ENCODE measurements around the gene RAB3C. TPM values are rescaled to one million over a fixed set of nuclear protein-coding genes. Genes with fewer than 3 reads are reported as not detected.

The RAB3C gene
- polyA plus RNA-seq, 10 donors, result 0.12 to 0.56 (median 0.25) TPM

- no peak for DNase-seq
Measured at GRCh38 chr5:58875599-58875998, 292.7 kb downstream of the RAB3C start.

DNA sequence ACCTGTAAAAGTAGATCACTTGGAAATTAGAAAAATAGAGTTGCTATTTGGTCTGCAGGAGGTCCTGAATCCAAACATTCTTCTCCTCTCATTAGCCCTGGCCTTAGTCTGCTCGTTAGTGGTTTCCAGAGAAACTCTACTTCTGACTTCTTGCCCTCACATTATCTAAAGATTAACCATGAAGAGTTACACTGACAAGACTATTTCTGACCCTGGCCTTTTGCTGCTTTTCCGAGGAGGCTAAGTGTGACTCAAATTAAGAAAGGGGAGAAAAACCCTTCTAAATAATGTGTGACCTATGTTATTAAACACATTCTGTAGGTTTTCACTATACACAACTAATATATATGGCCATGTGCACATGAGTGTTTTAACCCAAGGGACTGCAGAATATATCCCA, 302.4 kb downstream of the RAB3C start:
- DNase-seq, result no peak

DNA sequence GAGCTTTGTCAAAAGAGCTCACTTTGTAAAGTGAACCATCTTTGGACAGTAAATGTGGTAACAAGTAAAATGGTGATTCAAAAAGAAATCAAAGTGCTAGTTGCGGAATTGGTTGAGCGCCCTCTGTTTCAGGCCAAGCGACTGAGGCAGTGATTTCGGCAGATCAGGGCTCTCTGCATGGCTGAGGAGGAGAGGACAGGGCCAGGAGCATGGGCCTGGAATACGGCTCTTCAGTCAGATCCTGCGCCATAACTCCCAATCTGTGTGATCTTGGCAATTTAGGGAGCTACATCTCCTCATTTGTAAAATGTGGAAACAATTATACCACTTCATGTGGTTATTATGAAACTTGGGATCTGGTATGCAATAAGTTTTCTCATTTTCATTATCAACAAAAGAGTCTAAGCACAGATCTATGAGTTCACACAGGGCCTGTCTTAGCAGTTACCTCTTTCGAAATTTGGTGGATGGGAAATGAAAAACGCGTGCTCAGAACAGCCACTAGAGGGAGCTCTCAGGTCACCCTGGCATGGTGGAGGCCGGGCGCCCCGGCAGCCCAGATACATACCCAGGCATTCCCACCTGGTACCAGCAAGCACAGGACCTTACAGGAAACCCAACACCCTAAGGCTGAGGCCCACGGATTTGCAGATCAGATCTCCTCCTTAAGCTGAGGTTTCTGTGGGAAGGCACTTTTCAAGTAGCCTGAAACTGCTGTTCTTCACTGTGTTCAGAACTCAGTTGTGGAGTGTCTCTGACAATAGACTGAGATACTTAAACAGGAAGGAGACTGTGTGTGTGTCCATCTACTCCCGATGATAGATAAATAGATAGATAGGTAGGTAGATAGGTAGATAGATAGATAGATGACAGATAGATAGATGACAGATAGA, 303.7 kb downstream of the RAB3C start:
- peak; percentile 31 to 72 (median 63) for DNase-seq

GRCh38 chr5:58887311-58887710, 304.4 kb downstream of the RAB3C start:
- no peak for DNase-seq

GRCh38 chr5:58887721-58888409, 305.0 kb downstream of the RAB3C start:
- peak in 1 of 3 donors; percentile 25 for DNase-seq

DNA sequence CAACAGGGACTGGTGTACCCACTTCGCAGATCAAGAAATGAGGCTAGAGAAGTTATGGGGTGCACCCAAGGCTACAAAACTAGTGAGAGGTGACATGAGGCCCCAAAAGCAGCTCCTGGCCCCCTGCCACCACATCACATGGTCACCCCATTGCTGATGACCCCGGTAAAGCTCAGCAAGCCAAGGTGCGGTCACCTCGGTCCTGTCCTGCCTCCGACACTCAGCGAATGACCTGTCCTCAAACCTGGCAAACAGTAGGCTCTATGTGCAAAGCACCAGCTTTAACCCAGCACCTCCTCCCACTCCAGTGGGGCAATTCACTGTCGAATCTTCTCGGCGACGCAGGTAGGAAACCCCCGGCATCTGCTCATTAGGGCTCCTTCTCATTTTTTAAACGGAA, 307.4 kb downstream of the RAB3C start:
- no peak for DNase-seq

DNA sequence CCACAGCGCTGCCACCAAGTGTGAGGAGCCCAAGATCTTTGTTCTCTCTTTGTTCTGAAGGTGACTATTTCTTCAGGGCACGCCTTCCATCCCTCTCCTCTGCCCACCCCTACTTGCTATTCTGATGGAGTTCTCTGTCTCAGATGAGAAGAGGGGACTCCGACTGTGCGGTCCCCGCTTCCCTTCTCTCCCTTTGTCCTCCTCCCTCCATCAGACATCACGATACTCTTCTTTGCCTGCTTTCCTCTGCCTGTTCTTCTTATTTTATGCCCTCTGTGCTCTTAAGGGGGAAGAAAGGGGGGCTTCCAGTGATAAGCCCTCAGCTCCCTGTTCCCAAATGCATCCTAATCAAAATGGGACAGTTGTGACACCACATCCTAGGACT, 307.8 kb downstream of the RAB3C start:
- peak in 1 of 3 donors; percentile 16 for DNase-seq

GRCh38 chr5:58891086-58891970, 308.5 kb downstream of the RAB3C start:
- DNase-seq, result peak; percentile 77 to 87 (median 86)

- no peak for DNase-seq
Measured at GRCh38 chr5:58891971-58892343, 309.1 kb downstream of the RAB3C start.

- no peak for DNase-seq
Measured at GRCh38 chr5:58893551-58893950, 310.7 kb downstream of the RAB3C start.

DNA sequence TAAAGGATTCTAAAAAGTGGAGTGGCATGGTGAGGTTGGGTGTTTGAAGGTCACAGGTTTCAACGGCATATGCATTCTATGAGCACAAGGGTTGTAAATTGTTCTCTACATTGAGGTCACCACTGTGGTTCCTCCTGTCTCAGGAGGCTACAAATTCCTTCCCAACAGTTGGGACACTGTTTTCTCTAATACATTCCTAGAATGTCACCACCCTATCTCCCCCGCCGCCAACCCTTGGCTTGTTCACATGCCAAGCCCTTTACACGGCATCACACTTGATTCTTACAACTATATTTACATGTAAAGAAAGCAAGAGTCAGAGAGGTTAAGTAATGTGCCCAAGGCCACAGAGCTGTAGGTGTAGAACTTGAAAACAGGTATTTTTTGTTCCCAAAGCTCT, 315.1 kb downstream of the RAB3C start:
- no peak for DNase-seq

DNA sequence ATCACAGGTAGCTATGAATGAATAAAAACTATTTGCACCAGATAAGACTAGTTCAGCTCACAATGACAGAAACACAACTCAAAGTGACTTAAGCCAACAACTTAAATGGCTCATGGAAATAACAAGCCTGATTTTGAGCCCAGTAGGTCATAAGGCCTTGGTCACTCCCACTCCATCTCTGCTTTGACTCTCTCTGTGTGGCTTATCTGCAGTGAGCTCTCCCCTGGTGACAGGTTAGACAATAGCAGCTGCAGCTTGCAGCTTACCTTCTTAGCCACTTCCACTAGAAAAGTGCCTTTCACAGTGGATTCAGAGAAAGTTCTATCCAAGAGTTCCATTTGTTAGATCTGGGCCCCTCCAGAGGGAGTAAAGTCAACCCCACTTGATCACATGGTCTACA, 315.7 kb downstream of the RAB3C start:
- no peak for DNase-seq

DNA sequence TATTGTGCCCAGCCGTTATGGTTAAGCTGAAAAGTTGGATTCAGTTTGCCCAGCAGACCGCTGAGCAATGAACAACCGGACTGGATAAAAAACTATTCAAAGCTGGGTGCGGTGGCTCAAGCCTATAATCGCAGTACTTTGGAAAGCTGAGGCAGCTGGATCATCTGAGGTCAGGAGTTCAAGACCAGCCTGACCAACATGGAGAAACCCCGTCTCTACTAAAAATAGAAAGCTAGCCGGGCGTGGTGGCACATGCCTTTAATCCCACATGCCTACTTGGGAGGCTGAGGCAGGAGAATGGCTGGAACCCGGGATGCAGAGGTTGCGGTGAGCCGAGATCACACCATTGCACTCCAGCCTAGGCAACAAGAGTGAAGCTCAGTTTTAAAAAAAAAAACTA, 318.4 kb downstream of the RAB3C start:
- no peak for DNase-seq

DNA sequence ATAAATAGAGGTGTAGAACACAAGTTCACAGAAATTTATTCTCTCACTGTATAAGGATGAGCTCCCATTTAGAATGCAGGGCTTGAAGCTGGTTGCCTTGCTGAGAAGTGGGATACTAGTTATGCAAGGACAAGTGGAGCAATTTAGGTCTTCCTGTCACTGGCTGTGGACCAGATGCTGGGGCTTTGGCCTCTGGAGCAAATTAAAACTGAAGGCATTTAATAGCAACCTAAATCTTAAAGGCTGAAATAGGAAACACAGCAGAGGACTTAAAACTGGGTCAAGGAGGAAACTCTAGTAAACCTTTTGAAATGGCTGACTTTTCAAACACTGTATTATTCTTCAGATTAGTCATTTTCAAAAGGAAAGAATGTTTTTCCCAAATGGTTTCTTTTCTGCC, 319.4 kb downstream of the RAB3C start:
- no peak for DNase-seq

- no peak for DNase-seq
Measured at GRCh38 chr5:58902765-58903164, 319.9 kb downstream of the RAB3C start.

- no peak for DNase-seq
Measured at GRCh38 chr5:58904737-58905136, 321.9 kb downstream of the RAB3C start.

GRCh38 chr5:58905944-58906343, 323.1 kb downstream of the RAB3C start:
- no peak for DNase-seq

Other genes starting within 250 kb of the RAB3C start
- gene PLK2, start 123.0 kb upstream of the RAB3C start, polyA plus RNA-seq (ENCODE audit: insufficient read length in 10 of 10), result 100 to 1,000 TPM in 3 of 10 donors, 10 to 100 TPM in 7; 73.4 to 129 (median 88.3) TPM
- 1 to 10 TPM in 1 of 10 donors, under 1 TPM in 9; 0.33 to 1.5 (median 0.62) TPM for gene GAPT, start 91.6 kb upstream of the RAB3C start, polyA plus RNA-seq (ENCODE audit: insufficient read length in 10 of 10)